Glutamatergic neuron (in vitro differentiated cells): Measurements from ENCODE around the gene LIM2. TPM values are rescaled to one million over a fixed set of nuclear protein-coding genes. Genes with fewer than 3 reads are reported as not detected.

Experiments used
- DNase-seq: peaks from one replicate; pipeline ENCODE4 v3.0.0; 2022
- H3K27ac Mint-ChIP-seq: one replicate; pipeline ENCODE4 v1.8.0; 2020; ENCODE audit warnings: mild to moderate bottlenecking, mixed read lengths, inconsistent platforms; ENCODE audit not compliant: unreplicated experiment
- H3K27me3 Mint-ChIP-seq: one replicate; pipeline ENCODE4 v1.8.0; 2020; ENCODE audit warnings: mild to moderate bottlenecking, moderate library complexity, mixed read lengths, inconsistent platforms; ENCODE audit not compliant: unreplicated experiment
- H3K36me3 Mint-ChIP-seq: one replicate; pipeline ENCODE4 v1.8.0; 2020; ENCODE audit warnings: mild to moderate bottlenecking, mixed read lengths, inconsistent platforms; ENCODE audit not compliant: unreplicated experiment
- H3K4me1 Mint-ChIP-seq: one replicate; pipeline ENCODE4 v1.8.0; 2020; ENCODE audit warnings: mild to moderate bottlenecking, low read depth, mixed read lengths, inconsistent platforms; ENCODE audit not compliant: unreplicated experiment
- H3K4me3 Mint-ChIP-seq: one replicate; pipeline ENCODE4 v1.8.0; 2020; ENCODE audit warnings: mild to moderate bottlenecking, mixed read lengths, inconsistent platforms; ENCODE audit not compliant: unreplicated experiment
- H3K9me3 Mint-ChIP-seq: one replicate; pipeline ENCODE4 v1.8.0; 2020; ENCODE audit warnings: mild to moderate bottlenecking, moderate library complexity, mixed read lengths, inconsistent platforms; ENCODE audit not compliant: unreplicated experiment
- total RNA-seq: library from RNA; stranded (reverse); fragmentation: NEBNext Ultra II Directional; extraction: Animal tissue kit (Norgen Biotek cat#: 25700); gene quantifications from one replicate; pipeline ENCODE4 v1.2.1, GENCODE V29; 2021; ENCODE audit not compliant: unreplicated experiment
- TF ChIP-seq, protein P1 (sequence below): fragments of 200-600 bp; sonication (generic); IDR thresholded peaks from one replicate; pipeline ENCODE4 v1.5.0; 2021; ENCODE audit not compliant: partially characterized antibody, unreplicated experiment

LIM2 gene
- total RNA-seq, 1 donor from 2014 or later = not detected

DNA sequence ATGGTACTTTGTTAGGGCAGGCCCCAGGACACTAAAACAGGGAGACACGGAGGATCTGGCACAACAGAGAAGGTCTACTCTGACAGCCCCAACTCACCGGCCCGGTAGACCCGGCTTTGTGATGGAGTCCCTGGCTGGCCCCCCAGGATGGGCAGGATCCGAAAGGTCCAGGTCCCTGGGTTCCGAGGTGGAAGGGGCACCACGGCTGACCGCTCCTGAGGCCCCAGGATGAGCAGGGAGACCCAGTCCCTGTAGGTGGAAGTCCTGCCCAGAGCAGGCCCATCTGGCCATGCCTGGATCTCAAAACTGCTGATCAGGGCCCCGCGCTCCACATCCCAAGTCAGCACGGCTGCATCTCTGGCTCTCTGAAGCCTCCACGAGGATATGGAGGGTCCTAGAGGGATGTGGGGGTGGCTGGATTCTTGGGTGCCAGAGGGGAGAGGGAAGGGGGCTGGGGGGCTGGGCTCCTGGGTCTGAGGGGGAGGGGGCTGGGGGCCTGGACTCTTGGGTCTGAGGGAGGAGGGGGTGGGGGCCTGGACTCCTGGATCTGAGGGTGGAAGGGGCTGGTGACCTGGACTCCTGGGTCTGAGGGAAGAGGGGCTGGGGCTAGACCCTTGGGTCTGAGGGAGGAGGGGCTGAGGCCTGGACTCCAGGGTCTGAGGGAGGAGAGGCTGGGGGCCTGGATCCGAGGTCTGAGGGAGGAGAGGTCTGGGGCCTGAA is 50.5 kb downstream of the LIM2 start:
- no peak for DNase-seq
- Mint-ChIP-seq H3K27ac (no peak overlapping the region), H3K36me3 (no peaks in the 10 kb centered on the region), H3K4me1 (peaks cover 3% of the 10 kb centered on the region), H3K9me3 (peaks cover 4% of the 10 kb centered on the region), H3K4me3 (no peak overlapping the region), H3K27me3 (peaks cover 11% of the 10 kb centered on the region)
- TF ChIP-seq, protein P1, sequence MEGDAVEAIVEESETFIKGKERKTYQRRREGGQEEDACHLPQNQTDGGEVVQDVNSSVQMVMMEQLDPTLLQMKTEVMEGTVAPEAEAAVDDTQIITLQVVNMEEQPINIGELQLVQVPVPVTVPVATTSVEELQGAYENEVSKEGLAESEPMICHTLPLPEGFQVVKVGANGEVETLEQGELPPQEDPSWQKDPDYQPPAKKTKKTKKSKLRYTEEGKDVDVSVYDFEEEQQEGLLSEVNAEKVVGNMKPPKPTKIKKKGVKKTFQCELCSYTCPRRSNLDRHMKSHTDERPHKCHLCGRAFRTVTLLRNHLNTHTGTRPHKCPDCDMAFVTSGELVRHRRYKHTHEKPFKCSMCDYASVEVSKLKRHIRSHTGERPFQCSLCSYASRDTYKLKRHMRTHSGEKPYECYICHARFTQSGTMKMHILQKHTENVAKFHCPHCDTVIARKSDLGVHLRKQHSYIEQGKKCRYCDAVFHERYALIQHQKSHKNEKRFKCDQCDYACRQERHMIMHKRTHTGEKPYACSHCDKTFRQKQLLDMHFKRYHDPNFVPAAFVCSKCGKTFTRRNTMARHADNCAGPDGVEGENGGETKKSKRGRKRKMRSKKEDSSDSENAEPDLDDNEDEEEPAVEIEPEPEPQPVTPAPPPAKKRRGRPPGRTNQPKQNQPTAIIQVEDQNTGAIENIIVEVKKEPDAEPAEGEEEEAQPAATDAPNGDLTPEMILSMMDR = no peak

DNA sequence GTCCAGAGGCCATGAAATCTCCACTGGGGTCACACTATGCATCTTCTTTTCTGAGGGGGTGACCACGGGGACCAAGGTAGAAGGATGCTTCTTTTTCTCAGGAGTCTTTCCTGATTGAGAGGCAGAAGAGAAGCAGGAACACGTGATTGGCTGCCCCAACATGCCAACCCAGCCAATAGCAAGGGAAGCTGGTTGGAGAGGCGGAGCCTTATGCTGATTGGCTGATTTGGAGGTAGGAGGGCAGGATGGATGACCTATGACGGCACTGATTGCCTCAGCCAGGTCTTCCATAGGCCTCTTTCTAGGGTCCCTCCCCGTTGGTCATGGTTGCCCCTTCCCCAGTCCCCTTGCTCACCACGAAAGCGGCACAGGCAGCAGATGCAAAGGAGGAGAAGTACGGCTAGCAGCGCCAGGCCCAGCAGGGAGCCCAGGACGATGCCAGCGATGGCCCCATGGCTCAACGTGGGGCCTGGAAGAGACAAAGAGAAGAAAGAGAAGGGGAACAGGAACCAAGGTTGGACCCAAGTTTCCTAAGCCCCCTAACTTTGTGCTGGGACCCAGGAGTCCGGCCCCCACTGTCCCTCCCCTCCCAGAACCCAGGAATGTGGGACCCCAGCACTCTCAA is 53.8 kb downstream of the LIM2 start:
- no peaks in the 10 kb centered on the region for H3K4me1 Mint-ChIP-seq
- no peak overlapping the region for H3K27ac Mint-ChIP-seq
- H3K36me3 Mint-ChIP-seq = peaks cover 10% of the 10 kb centered on the region
- peaks cover 7% of the 10 kb centered on the region for H3K27me3 Mint-ChIP-seq
- H3K4me3 Mint-ChIP-seq = no peak overlapping the region
- peaks cover 3% of the 10 kb centered on the region for H3K9me3 Mint-ChIP-seq
- TF ChIP-seq, protein P1 = no peak
- no peak for DNase-seq

DNA sequence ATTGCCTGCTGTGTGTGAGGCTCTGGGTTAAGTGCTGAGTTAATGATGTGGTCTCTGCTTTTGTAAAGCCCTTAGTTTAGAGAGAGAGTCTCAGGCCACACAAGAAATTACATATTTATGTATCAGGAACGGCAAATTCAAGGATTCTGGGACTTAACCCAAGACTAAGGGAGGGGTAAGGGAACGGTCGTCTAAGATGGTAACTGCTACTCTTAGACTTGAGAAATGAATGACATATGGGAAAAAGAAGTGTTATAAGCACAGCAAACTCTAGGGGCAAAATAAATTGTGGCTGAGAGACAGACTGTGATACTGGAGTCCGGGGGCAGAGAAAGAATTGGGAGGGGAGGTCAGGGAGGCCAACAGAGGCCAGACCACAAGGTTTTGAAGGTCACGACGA is 56.1 kb downstream of the LIM2 start:
- no peak for DNase-seq
- Mint-ChIP-seq H3K9me3 (peaks cover 6% of the 10 kb centered on the region), H3K27me3 (peaks cover 10% of the 10 kb centered on the region), H3K4me1 (peaks cover 2% of the 10 kb centered on the region), H3K4me3 (no peak overlapping the region), H3K27ac (no peak overlapping the region), H3K36me3 (peaks cover 13% of the 10 kb centered on the region)
- TF ChIP-seq, protein P1 = no peak

DNA sequence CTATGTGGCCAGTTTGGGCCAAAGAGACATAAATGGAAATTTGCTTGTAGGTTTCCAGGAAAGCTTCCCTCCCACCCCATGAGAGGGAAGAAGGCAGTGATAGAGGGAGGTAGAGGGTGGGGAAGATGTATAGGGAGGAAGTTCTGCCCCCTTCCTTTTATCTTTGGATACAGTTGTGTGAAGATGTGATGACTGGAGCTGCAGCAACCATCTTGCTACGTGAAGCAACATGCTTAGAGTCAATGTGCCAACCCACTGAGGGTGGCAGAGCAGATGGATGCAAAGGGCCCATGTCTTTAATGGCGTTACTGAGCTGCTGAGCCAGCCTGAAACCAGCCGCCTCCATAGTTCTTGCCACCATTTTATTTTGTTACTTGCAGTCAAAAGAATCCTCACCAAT is 56.6 kb downstream of the LIM2 start:
- Mint-ChIP-seq H3K4me1 (peaks cover 2% of the 10 kb centered on the region), H3K27ac (no peak overlapping the region), H3K27me3 (peaks cover 11% of the 10 kb centered on the region), H3K4me3 (no peak overlapping the region), H3K9me3 (peaks cover 6% of the 10 kb centered on the region), H3K36me3 (peaks cover 13% of the 10 kb centered on the region)
- no peak for DNase-seq
- TF ChIP-seq, protein P1 = no peak

DNA sequence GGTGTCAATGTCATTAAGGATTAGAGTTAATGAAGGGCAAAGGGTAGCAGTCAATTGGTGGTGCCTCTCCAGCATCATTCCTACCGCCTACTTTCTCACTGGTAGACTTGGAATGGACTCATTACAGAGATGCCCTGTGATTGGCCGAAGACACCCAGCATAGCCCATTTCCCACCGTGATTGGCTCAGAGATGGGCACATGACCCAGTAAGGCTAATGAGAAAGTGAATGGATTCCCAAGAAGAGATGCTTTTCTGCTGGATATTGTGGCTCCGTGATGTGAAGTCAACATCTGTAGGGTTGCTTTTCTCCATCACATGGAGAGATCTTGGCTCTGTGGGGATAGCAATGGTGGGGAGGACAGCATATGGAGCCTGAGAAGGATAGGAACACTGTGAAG is 57.4 kb downstream of the LIM2 start:
- Mint-ChIP-seq H3K27me3 (peaks cover 14% of the 10 kb centered on the region), H3K27ac (peak overlapping the region; percentile 19), H3K36me3 (peaks cover 13% of the 10 kb centered on the region), H3K4me3 (no peak overlapping the region), H3K4me1 (peaks cover 2% of the 10 kb centered on the region), H3K9me3 (peaks cover 10% of the 10 kb centered on the region)
- TF ChIP-seq, protein P1 = no peak
- DNase-seq = no peak
